SJCRH30 (cell line): ENCODE results near the gene PGS1. TPM values are rescaled to one million over a fixed set of nuclear protein-coding genes. Genes with fewer than 3 reads are reported as not detected.
A peak's percentile ranks its signal among the peaks of the same experiment; 100 is the strongest.

ENCODE experiments used
- DNase-seq, 2 experiments: peaks; one replicate each; pipeline ENCODE4 v3.0.0-alpha.2; 2015 to 2020
- H3K27ac ChIP-seq: fragments of 250-450 bp; sonication (Bioruptor Pico); 2 replicates; pipeline ENCODE4 v1.5.1; 2020; ENCODE audit warnings: mild to moderate bottlenecking, moderate library complexity
- H3K27me3 ChIP-seq: fragments of 250-450 bp; sonication (Bioruptor Pico); 2 replicates; pipeline ENCODE4 v1.5.1; 2020; ENCODE audit warnings: mild to moderate bottlenecking, moderate library complexity
- H3K36me3 ChIP-seq: fragments of 250-450 bp; sonication (Bioruptor Pico); 2 replicates; pipeline ENCODE4 v1.5.1; 2020; ENCODE audit warnings: mild to moderate bottlenecking, moderate library complexity
- H3K4me1 ChIP-seq: fragments of 250-450 bp; sonication (Bioruptor Pico); 2 replicates; pipeline ENCODE4 v1.5.1; 2020; ENCODE audit warnings: mild to moderate bottlenecking, moderate library complexity
- H3K4me3 ChIP-seq: fragments of 250-450 bp; sonication (Bioruptor Pico); 2 replicates; pipeline ENCODE4 v1.5.1; 2020; ENCODE audit warnings: mild to moderate bottlenecking, moderate library complexity
- H3K9me3 ChIP-seq: fragments of 250-450 bp; sonication (Bioruptor Pico); replicated peaks from 2 replicates; pipeline ENCODE4 v1.5.1; 2020; ENCODE audit warnings: mild to moderate bottlenecking, moderate library complexity
- total RNA-seq: library from RNA; depleted of rRNA; stranded (reverse); fragments of >200 nt; shearing (Covaris generic); gene quantifications from 2 replicates; pipeline ENCODE4 v1.2.3, GENCODE V29; 2014

Gene PGS1
- total RNA-seq, 1 experiment from 2014 or later: 66.2 TPM

- H3K27ac ChIP-seq: peak overlapping the region; percentile 19
- no peak overlapping the region for H3K4me3 ChIP-seq
- peaks cover 84% of the 10 kb centered on the region for H3K36me3 ChIP-seq
- H3K4me1 ChIP-seq: peaks cover 49% of the 10 kb centered on the region
- H3K27me3 ChIP-seq: no peaks in the 10 kb centered on the region
- H3K9me3 ChIP-seq: no peaks in the 10 kb centered on the region
- DNase-seq: peak; percentile 60 to 70
Observed at GRCh38 chr17:78397681-78398101, 19.2 kb downstream of the PGS1 start.

- Histone ChIP-seq H3K36me3 (peaks cover 87% of the 10 kb centered on the region), H3K4me3 (no peak overlapping the region), H3K4me1 (peaks cover 50% of the 10 kb centered on the region), H3K9me3 (no peaks in the 10 kb centered on the region), H3K27ac (no peak overlapping the region), H3K27me3 (no peaks in the 10 kb centered on the region)
- no peak for DNase-seq
Observed at GRCh38 chr17:78398390-78398789, 19.9 kb downstream of the PGS1 start.

GRCh38 chr17:78399028-78399692, 20.7 kb downstream of the PGS1 start:
- no peaks in the 10 kb centered on the region for H3K27me3 ChIP-seq
- peaks cover 88% of the 10 kb centered on the region for H3K36me3 ChIP-seq
- H3K4me1 ChIP-seq: peaks cover 50% of the 10 kb centered on the region
- no peak overlapping the region for H3K4me3 ChIP-seq
- no peaks in the 10 kb centered on the region for H3K9me3 ChIP-seq
- H3K27ac ChIP-seq: no peak overlapping the region
- DNase-seq: no peak

GRCh38 chr17:78399693-78400144, 21.3 kb downstream of the PGS1 start:
- H3K4me1 ChIP-seq: peaks cover 50% of the 10 kb centered on the region
- no peak for DNase-seq
- H3K9me3 ChIP-seq: no peaks in the 10 kb centered on the region
- peaks cover 87% of the 10 kb centered on the region for H3K36me3 ChIP-seq
- H3K4me3 ChIP-seq: no peak overlapping the region
- no peak overlapping the region for H3K27ac ChIP-seq
- H3K27me3 ChIP-seq: no peaks in the 10 kb centered on the region

- DNase-seq: no peak
- Histone ChIP-seq H3K27ac (peak overlapping the region; percentile 69), H3K4me1 (peaks cover 50% of the 10 kb centered on the region), H3K4me3 (no peak overlapping the region), H3K9me3 (no peaks in the 10 kb centered on the region), H3K27me3 (no peaks in the 10 kb centered on the region), H3K36me3 (peaks cover 89% of the 10 kb centered on the region)
Observed at GRCh38 chr17:78400581-78401240, 22.3 kb downstream of the PGS1 start.

- H3K9me3 ChIP-seq: no peaks in the 10 kb centered on the region
- peaks cover 84% of the 10 kb centered on the region for H3K36me3 ChIP-seq
- H3K4me3 ChIP-seq: no peak overlapping the region
- H3K4me1 ChIP-seq: peaks cover 44% of the 10 kb centered on the region
- DNase-seq: peak; percentile 87
- H3K27me3 ChIP-seq: no peaks in the 10 kb centered on the region
- H3K27ac ChIP-seq: peak overlapping the region; percentile 69
Observed at GRCh38 chr17:78401246-78401645, 22.8 kb downstream of the PGS1 start.

GRCh38 chr17:78401891-78402290, 23.4 kb downstream of the PGS1 start:
- peaks cover 44% of the 10 kb centered on the region for H3K4me1 ChIP-seq
- no peaks in the 10 kb centered on the region for H3K9me3 ChIP-seq
- peak overlapping the region; percentile 69 for H3K27ac ChIP-seq
- no peak overlapping the region for H3K4me3 ChIP-seq
- no peak for DNase-seq
- H3K27me3 ChIP-seq: no peaks in the 10 kb centered on the region
- H3K36me3 ChIP-seq: peaks cover 77% of the 10 kb centered on the region

- Histone ChIP-seq H3K36me3 (peaks cover 60% of the 10 kb centered on the region), H3K4me1 (peaks cover 48% of the 10 kb centered on the region), H3K27me3 (no peaks in the 10 kb centered on the region), H3K4me3 (no peak overlapping the region), H3K27ac (no peak overlapping the region), H3K9me3 (no peaks in the 10 kb centered on the region)
- DNase-seq: no peak
Observed at GRCh38 chr17:78403822-78404221, 25.4 kb downstream of the PGS1 start.

GRCh38 chr17:78406396-78406795, 27.9 kb downstream of the PGS1 start:
- peaks cover 41% of the 10 kb centered on the region for H3K36me3 ChIP-seq
- no peaks in the 10 kb centered on the region for H3K27me3 ChIP-seq
- H3K27ac ChIP-seq: no peak overlapping the region
- DNase-seq: no peak
- H3K4me1 ChIP-seq: peaks cover 56% of the 10 kb centered on the region
- no peak overlapping the region for H3K4me3 ChIP-seq
- no peaks in the 10 kb centered on the region for H3K9me3 ChIP-seq

- no peaks in the 10 kb centered on the region for H3K27me3 ChIP-seq
- no peaks in the 10 kb centered on the region for H3K9me3 ChIP-seq
- peaks cover 38% of the 10 kb centered on the region for H3K36me3 ChIP-seq
- no peak overlapping the region; the same call in 1 of the 2 replicates for H3K27ac ChIP-seq
- peaks cover 51% of the 10 kb centered on the region for H3K4me1 ChIP-seq
- DNase-seq: no peak
- no peak overlapping the region for H3K4me3 ChIP-seq
Observed at GRCh38 chr17:78406920-78407319, 28.5 kb downstream of the PGS1 start.

GRCh38 chr17:78407387-78408000, 29.0 kb downstream of the PGS1 start:
- Histone ChIP-seq H3K9me3 (no peaks in the 10 kb centered on the region), H3K27ac (peak overlapping the region; percentile 46), H3K27me3 (no peaks in the 10 kb centered on the region), H3K4me3 (no peak overlapping the region), H3K4me1 (peaks cover 53% of the 10 kb centered on the region), H3K36me3 (peaks cover 33% of the 10 kb centered on the region)
- peak; percentile 93 to 98 for DNase-seq

- Histone ChIP-seq H3K4me3 (no peak overlapping the region), H3K27ac (peak overlapping the region; percentile 10; the same call in 1 of the 2 replicates), H3K36me3 (peaks cover 22% of the 10 kb centered on the region), H3K9me3 (no peaks in the 10 kb centered on the region), H3K27me3 (no peaks in the 10 kb centered on the region), H3K4me1 (peaks cover 60% of the 10 kb centered on the region)
- DNase-seq: no peak
Observed at GRCh38 chr17:78408476-78409050, 30.1 kb downstream of the PGS1 start.

GRCh38 chr17:78409191-78409928, 30.9 kb downstream of the PGS1 start:
- Histone ChIP-seq H3K4me3 (no peak overlapping the region), H3K36me3 (peaks cover 17% of the 10 kb centered on the region), H3K27me3 (no peaks in the 10 kb centered on the region), H3K4me1 (peaks cover 68% of the 10 kb centered on the region), H3K27ac (peak overlapping the region; percentile 10; the same call in 1 of the 2 replicates), H3K9me3 (no peaks in the 10 kb centered on the region)
- peak; percentile 72 to 86 for DNase-seq

GRCh38 chr17:78411241-78411857, 32.9 kb downstream of the PGS1 start:
- H3K9me3 ChIP-seq: no peaks in the 10 kb centered on the region
- no peak overlapping the region for H3K4me3 ChIP-seq
- H3K27me3 ChIP-seq: no peaks in the 10 kb centered on the region
- H3K4me1 ChIP-seq: peaks cover 87% of the 10 kb centered on the region
- H3K27ac ChIP-seq: no peak overlapping the region
- DNase-seq: no peak
- H3K36me3 ChIP-seq: peaks cover 9% of the 10 kb centered on the region; the same call in 1 of the 2 replicates
